CD14-positive monocyte (primary cell): ENCODE measurements around the gene CDK19. TPM values are rescaled to one million over a fixed set of nuclear protein-coding genes. Genes with fewer than 3 reads are reported as not detected.

Experiments
- DNase-seq, 3 donors: peaks; one replicate each; pipeline ENCODE4 v3.0.0-alpha.2; 2011 to 2022
- H2AFZ ChIP-seq: 2 replicates; pipeline ENCODE4 v1.6.0; 2012; ENCODE audit warnings: mild to moderate bottlenecking, low read depth, low read length, inconsistent platforms; ENCODE audit not compliant: insufficient read depth, poor library complexity, severe bottlenecking
- H3K27ac ChIP-seq, 2 donors: 1 replicate in 1 of 2; 2 replicates in 1 of 2; pipeline ENCODE4 v1.5.1; 2012 to 2013; ENCODE audit warnings: low read length in 2 of 2, control low read depth in 1 of 2, inconsistent platforms in 1 of 2, low read depth in 1 of 2, mild to moderate bottlenecking in 1 of 2
- H3K27me3 ChIP-seq, 2 donors: one replicate each; pipeline versions ENCODE4 v1.6.0 to v1.6.1; 2011 to 2013; ENCODE audit warnings: low read length in 2 of 2; ENCODE audit not compliant: control insufficient read depth in 2 of 2, insufficient read depth in 2 of 2
- H3K36me3 ChIP-seq, 2 donors: replicated peaks in 1 of 2; 1 replicate in 1 of 2; 2 replicates in 1 of 2; pipeline versions ENCODE4 v1.5.1 to v1.6.1; 2012 to 2013; ENCODE audit warnings: low read length in 2 of 2, control low read depth in 1 of 2, inconsistent platforms in 1 of 2, mild to moderate bottlenecking in 1 of 2; ENCODE audit not compliant: insufficient read depth in 2 of 2, control insufficient read depth in 1 of 2
- H3K4me1 ChIP-seq, 2 donors: 1 replicate in 1 of 2; 2 replicates in 1 of 2; pipeline versions ENCODE4 v1.5.1 to v1.6.1; 2012 to 2013; ENCODE audit warnings: low read length in 2 of 2, control low read depth in 1 of 2, inconsistent platforms in 1 of 2, mild to moderate bottlenecking in 1 of 2, moderate library complexity in 1 of 2; ENCODE audit not compliant: insufficient read depth in 2 of 2, control insufficient read depth in 1 of 2
- H3K4me2 ChIP-seq: replicated peaks from 2 replicates; pipeline ENCODE3; 2012; ENCODE audit warnings: low read length, moderate library complexity, mild to moderate bottlenecking; ENCODE audit not compliant: poor library complexity, severe bottlenecking; ENCODE audit errors: extremely low read depth
- H3K4me3 ChIP-seq, 3 experiments: fragments of 200-600 bp in 1 of 3; sonication (generic) in 1 of 3; replicated peaks in 1 of 3; 1 replicate in 2 of 3; 2 replicates in 1 of 3; pipeline ENCODE4 v1.5.1; 2011 to 2013; ENCODE audit warnings: low read length in 3 of 3, mild to moderate bottlenecking in 3 of 3, control low read depth in 2 of 3, low read depth in 2 of 3, inconsistent platforms in 1 of 3, moderate library complexity in 1 of 3
- H3K79me2 ChIP-seq: 2 replicates; pipeline ENCODE4 v1.6.0; 2012; ENCODE audit warnings: mild to moderate bottlenecking, control low read depth, inconsistent platforms, low read length, moderate library complexity; ENCODE audit not compliant: insufficient read depth
- H3K9ac ChIP-seq: 2 replicates; pipeline ENCODE4 v1.6.0; 2017; ENCODE audit warnings: low read length, mild to moderate bottlenecking; ENCODE audit not compliant: insufficient read depth, poor library complexity, severe bottlenecking
- H3K9me3 ChIP-seq, 2 donors: replicated peaks in 1 of 2; 1 replicate in 1 of 2; 2 replicates in 1 of 2; pipeline versions ENCODE4 v1.5.1 to v1.6.1; 2012 to 2013; ENCODE audit warnings: low read length in 2 of 2, control low read depth in 1 of 2; ENCODE audit not compliant: control insufficient read depth in 1 of 2, insufficient read depth in 1 of 2
- H4K20me1 ChIP-seq: 2 replicates; pipeline ENCODE4 v1.6.0; 2012; ENCODE audit warnings: mild to moderate bottlenecking, low read length, control low read depth, moderate library complexity; ENCODE audit not compliant: insufficient read depth
- H3K27ac Mint-ChIP-seq, 7 donors: one replicate each; pipeline ENCODE4 v1.8.0; 2020; ENCODE audit warnings: mild to moderate bottlenecking in 7 of 7, mixed read lengths in 7 of 7, moderate library complexity in 6 of 7, inconsistent platforms in 2 of 7
- H3K27me3 Mint-ChIP-seq, 3 donors: one replicate each; pipeline ENCODE4 v1.8.0; 2021 to 2022; ENCODE audit warnings: low read depth in 3 of 3, mild to moderate bottlenecking in 3 of 3, mixed read lengths in 3 of 3, moderate library complexity in 3 of 3, inconsistent platforms in 1 of 3
- H3K36me3 Mint-ChIP-seq, 2 donors: one replicate each; pipeline ENCODE4 v1.8.0; 2020; ENCODE audit warnings: mixed read lengths in 2 of 2, inconsistent platforms in 1 of 2, mild to moderate bottlenecking in 1 of 2
- H3K4me1 Mint-ChIP-seq: one replicate; pipeline ENCODE4 v1.8.0; 2020; ENCODE audit warnings: mild to moderate bottlenecking, mixed read lengths
- H3K4me3 Mint-ChIP-seq, 2 donors: one replicate each; pipeline ENCODE4 v1.8.0; 2020; ENCODE audit warnings: mild to moderate bottlenecking in 2 of 2, mixed read lengths in 2 of 2, moderate library complexity in 1 of 2
- H3K9me3 Mint-ChIP-seq, 7 donors: one replicate each; pipeline ENCODE4 v1.8.0; 2020 to 2022; ENCODE audit warnings: mixed read lengths in 7 of 7, mild to moderate bottlenecking in 6 of 7, moderate library complexity in 6 of 7, inconsistent platforms in 2 of 7
- WGBS: methylation state at CpG from one replicate; pipeline ENCODE4 v1.1.5; 2013; ENCODE audit warnings: missing lambda C conversion rate; ENCODE audit not compliant: insufficient coverage; 5-methylcytosine and 5-hydroxymethylcytosine counted together
- intact Hi-C, 2 donors: fragments of 100-400 bp; cut with micrococcal nuclease; formaldehyde crosslinking; loops; one replicate each; pipeline versions ENCODE4 v1.15.0 to v1.15.1; 2023
- polyA plus RNA-seq, 3 donors: library from polyadenylated mRNA; depleted of rRNA in 1 of 3; unstranded in 2 of 3; stranded (reverse) in 1 of 3; fragments of 300-500 nt in 2 of 3; fragments of >200 nt in 1 of 3; fragmentation: Illumina TruSeq in 2 of 3; gene quantifications; 1 replicate in 2 of 3; 2 replicates in 1 of 3; pipeline ENCODE4 v1.2.3, GENCODE V29; 2012 to 2021
- TF ChIP-seq, protein P1 (sequence below): fragments of 200-600 bp; IDR thresholded peaks from one replicate; pipeline ENCODE4 v1.8.0; 2022; ENCODE audit warnings: antibody characterized with exemption, mild to moderate bottlenecking

CDK19 gene
- polyA plus RNA-seq, 3 donors: 2.7 to 12.0 (median 3.9) TPM

DNA sequence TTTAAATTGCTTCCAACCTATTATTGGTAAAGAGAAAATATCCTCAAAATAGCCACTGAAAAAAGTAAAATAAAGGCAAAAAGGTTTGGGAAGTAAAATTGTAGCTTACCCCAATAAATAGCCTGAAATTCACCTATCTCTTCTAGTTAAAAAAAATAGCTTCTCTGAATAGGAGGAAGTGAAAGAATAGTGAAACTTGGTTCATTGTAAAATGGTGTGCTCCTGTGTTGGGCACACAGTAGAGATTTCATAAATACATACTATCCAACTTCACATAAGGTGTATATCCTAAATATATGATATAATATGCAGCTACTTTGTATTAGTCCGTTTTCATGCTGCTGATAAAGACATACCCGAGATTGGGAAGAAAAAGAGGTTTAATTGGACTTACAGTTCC, 45.3 kb downstream of the CDK19 start:
- intact Hi-C loops: no loop called here
- peak overlapping the region in 1 of 2 donors; percentile 22 for H3K27ac ChIP-seq
- H3K27me3 ChIP-seq: no peaks in the 10 kb centered on the region
- peak overlapping the region in 6 of 7 donors; percentile 0 to 80 (median 31) for H3K27ac Mint-ChIP-seq
- DNase-seq: no peak
- no peaks in the 10 kb centered on the region for H3K9me3 ChIP-seq
- H2AFZ ChIP-seq: no peak overlapping the region
- H3K4me1 ChIP-seq: no peaks in the 10 kb centered on the region
- H4K20me1 ChIP-seq: peaks cover 6% of the 10 kb centered on the region
- H3K4me3 Mint-ChIP-seq: no peak overlapping the region
- no CpG with 5 or more reads among the region's 2 CpGs for WGBS
- peaks cover 0 to 27% (median 3%) of the 10 kb centered on the region in 7 donors for H3K9me3 Mint-ChIP-seq
- no peak overlapping the region for H3K9ac ChIP-seq
- peaks cover 9% of the 10 kb centered on the region for H3K4me1 Mint-ChIP-seq
- peaks cover 0 to 48% of the 10 kb centered on the region in 2 donors for H3K36me3 ChIP-seq
- no peak overlapping the region for H3K4me3 ChIP-seq
- TF ChIP-seq, protein P1, sequence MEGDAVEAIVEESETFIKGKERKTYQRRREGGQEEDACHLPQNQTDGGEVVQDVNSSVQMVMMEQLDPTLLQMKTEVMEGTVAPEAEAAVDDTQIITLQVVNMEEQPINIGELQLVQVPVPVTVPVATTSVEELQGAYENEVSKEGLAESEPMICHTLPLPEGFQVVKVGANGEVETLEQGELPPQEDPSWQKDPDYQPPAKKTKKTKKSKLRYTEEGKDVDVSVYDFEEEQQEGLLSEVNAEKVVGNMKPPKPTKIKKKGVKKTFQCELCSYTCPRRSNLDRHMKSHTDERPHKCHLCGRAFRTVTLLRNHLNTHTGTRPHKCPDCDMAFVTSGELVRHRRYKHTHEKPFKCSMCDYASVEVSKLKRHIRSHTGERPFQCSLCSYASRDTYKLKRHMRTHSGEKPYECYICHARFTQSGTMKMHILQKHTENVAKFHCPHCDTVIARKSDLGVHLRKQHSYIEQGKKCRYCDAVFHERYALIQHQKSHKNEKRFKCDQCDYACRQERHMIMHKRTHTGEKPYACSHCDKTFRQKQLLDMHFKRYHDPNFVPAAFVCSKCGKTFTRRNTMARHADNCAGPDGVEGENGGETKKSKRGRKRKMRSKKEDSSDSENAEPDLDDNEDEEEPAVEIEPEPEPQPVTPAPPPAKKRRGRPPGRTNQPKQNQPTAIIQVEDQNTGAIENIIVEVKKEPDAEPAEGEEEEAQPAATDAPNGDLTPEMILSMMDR: no peak
- H3K79me2 ChIP-seq: peaks cover 20% of the 10 kb centered on the region
- H3K27me3 Mint-ChIP-seq: no peaks in the 10 kb centered on the region
- peaks cover 40 to 55% of the 10 kb centered on the region in 2 donors for H3K36me3 Mint-ChIP-seq
- H3K4me2 ChIP-seq: no peak overlapping the region

DNA sequence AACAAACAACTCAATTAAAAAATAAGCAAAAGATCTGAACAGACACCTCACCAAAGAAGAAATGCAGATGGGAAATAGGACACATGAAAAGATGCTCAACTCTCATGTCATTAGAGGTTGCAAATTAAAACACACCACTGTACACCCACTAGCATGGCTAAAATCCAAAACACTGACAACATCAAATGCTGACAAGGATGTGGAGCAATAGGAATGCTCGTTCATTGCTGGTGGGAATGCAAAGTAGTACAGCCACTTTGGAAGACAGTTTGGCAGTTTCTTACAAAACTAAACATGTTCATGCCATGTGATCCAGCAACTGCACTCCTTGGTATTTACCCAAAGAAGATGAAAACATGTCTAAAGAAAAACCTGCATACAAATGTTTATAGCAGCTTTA, 47.2 kb downstream of the CDK19 start:
- Histone ChIP-seq H4K20me1 (no peaks in the 10 kb centered on the region), H3K36me3 (peaks cover 0 to 48% of the 10 kb centered on the region in 2 donors), H3K27me3 (no peaks in the 10 kb centered on the region), H2AFZ (no peak overlapping the region), H3K9me3 (no peaks in the 10 kb centered on the region), H3K9ac (no peak overlapping the region), H3K27ac (no peak overlapping the region), H3K79me2 (peaks cover 8% of the 10 kb centered on the region), H3K4me1 (no peaks in the 10 kb centered on the region), H3K4me3 (no peak overlapping the region), H3K4me2 (no peak overlapping the region)
- H3K4me1 Mint-ChIP-seq: peaks cover 8% of the 10 kb centered on the region
- TF ChIP-seq, protein P1: no peak
- H3K4me3 Mint-ChIP-seq: no peak overlapping the region
- no CpG with 5 or more reads among the region's 1 CpG for WGBS
- peaks cover 45 to 65% of the 10 kb centered on the region in 2 donors for H3K36me3 Mint-ChIP-seq
- intact Hi-C loops: no loop called here
- no peak for DNase-seq
- peak overlapping the region in 2 of 7 donors; percentile 4 to 60 for H3K27ac Mint-ChIP-seq
- no peaks in the 10 kb centered on the region for H3K27me3 Mint-ChIP-seq
- H3K9me3 Mint-ChIP-seq: peaks cover 0 to 26% (median 3%) of the 10 kb centered on the region in 7 donors
